Glomerular endothelial cell (primary cell): ENCODE measurements around the gene POLG2. TPM values are rescaled to one million over a fixed set of nuclear protein-coding genes. Genes with fewer than 3 reads are reported as not detected.
"Not testable (repeated sequence)": the region's sequence is repeated elsewhere in the genome, so short reads cannot be mapped to it uniquely, and the experiment has no call there.

Source experiments
- DNase-seq: peaks from one replicate; pipeline ENCODE4 v3.0.0-alpha.2; 2011; ENCODE audit warnings: low read depth, low spot score; ENCODE audit errors: extremely low read depth
- total RNA-seq: library from RNA; depleted of rRNA; stranded (reverse); fragments of >200 nt; gene quantifications from 2 replicates; pipeline ENCODE4 v1.2.3, GENCODE V29; 2015

POLG2 gene
- total RNA-seq, 1 donor from 2014 or later = 6.0 TPM

- DNase-seq = no peak
Observed at GRCh38 chr17:64443086-64443760, 53.6 kb downstream of the POLG2 start.

GRCh38 chr17:64442541-64442971 is 54.3 kb downstream of the POLG2 start:
- DNase-seq = no peak

GRCh38 chr17:64441772-64442540 is 54.9 kb downstream of the POLG2 start:
- no peak for DNase-seq

- no peak for DNase-seq
Observed at GRCh38 chr17:64439956-64440355, 56.9 kb downstream of the POLG2 start.

GRCh38 chr17:64439521-64439920 is 57.3 kb downstream of the POLG2 start:
- not testable (repeated sequence) for DNase-seq

GRCh38 chr17:64437944-64438525 is 58.8 kb downstream of the POLG2 start:
- DNase-seq = no peak

- DNase-seq = no peak
Observed at GRCh38 chr17:64431534-64431933, 65.3 kb downstream of the POLG2 start.

- DNase-seq = not testable (repeated sequence)
Observed at GRCh38 chr17:64430036-64430435, 66.8 kb downstream of the POLG2 start.

GRCh38 chr17:64428406-64428805 is 68.4 kb downstream of the POLG2 start:
- no peak for DNase-seq

Other genes starting within 250 kb of the POLG2 start
- 24.3 and 26.4 TPM in 2 replicates for gene TEX2, start 233.8 kb downstream of the POLG2 start, total RNA-seq
- gene PECAM1, start 106.2 kb downstream of the POLG2 start, total RNA-seq = 1,094 and 1,415 TPM in 2 replicates
- 4.5 and 6.0 TPM in 2 replicates for gene MILR1, start 47.9 kb downstream of the POLG2 start, total RNA-seq
- gene DDX5, start 9.2 kb upstream of the POLG2 start, total RNA-seq = 682 and 789 TPM in 2 replicates
- 11.1 and 25.2 TPM in 2 replicates for gene CEP95, start 9.9 kb upstream of the POLG2 start, total RNA-seq
- gene SMURF2, start 165.3 kb upstream of the POLG2 start, total RNA-seq = 149 and 266 TPM in 2 replicates